ENCODE results near the gene USP40. TPM values are rescaled to one million over a fixed set of nuclear protein-coding genes. Genes with fewer than 3 reads are reported as not detected.

Gene USP40
- total RNA-seq, 1 donor from 2014 or later: 47.6 TPM

DNA sequence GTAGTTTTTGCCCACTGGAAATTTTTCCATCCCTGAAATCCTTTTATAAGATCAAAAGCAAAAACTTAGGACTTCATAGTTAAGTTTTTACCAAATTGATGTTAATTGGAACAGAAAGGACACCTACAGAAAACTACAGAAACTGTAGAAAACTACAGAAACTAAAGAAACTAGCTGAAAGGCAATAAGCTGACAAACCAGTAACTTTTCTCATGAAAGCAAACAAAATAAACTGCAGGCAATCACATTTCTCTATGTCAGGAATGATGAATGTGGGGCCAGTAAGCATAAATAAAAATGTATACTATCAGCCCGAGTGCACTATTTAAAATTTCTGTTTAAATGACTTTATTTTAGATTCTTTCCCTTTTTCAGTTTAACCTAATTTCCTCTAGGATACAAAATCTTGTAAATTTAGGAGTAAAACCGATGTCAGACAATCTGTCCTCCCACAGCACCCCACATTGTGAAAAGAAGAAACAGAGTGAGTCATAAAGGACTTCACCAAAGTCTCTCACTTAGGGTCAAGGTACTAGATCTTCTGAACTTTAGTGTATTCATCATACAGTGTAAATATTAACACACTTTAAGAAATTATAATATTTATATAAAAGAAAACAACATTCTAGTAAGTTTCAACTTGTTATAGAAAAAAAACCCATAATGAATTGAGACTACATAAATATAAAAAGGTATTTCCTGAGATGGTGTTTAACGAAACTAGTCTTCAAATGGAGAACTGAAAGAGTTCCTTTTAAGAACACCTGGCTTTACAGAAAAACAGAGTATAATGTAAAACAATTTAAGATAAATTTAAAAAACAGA, 46.6 kb downstream of the USP40 start:
- intact Hi-C loops (cut with DNase I): no loop called here
- no peak overlapping the region for H3K27ac ChIP-seq
- H3K4me3 ChIP-seq: no peak overlapping the region
- no peak for ATAC-seq
- H3K9me3 ChIP-seq: no peaks in the 10 kb centered on the region
- no peaks in the 10 kb centered on the region for H3K27me3 ChIP-seq
- no peaks in the 10 kb centered on the region for H3K4me1 ChIP-seq
- H3K36me3 ChIP-seq: peaks cover 41% of the 10 kb centered on the region
- DNase-seq: no peak
- TF ChIP-seq, protein P1, sequence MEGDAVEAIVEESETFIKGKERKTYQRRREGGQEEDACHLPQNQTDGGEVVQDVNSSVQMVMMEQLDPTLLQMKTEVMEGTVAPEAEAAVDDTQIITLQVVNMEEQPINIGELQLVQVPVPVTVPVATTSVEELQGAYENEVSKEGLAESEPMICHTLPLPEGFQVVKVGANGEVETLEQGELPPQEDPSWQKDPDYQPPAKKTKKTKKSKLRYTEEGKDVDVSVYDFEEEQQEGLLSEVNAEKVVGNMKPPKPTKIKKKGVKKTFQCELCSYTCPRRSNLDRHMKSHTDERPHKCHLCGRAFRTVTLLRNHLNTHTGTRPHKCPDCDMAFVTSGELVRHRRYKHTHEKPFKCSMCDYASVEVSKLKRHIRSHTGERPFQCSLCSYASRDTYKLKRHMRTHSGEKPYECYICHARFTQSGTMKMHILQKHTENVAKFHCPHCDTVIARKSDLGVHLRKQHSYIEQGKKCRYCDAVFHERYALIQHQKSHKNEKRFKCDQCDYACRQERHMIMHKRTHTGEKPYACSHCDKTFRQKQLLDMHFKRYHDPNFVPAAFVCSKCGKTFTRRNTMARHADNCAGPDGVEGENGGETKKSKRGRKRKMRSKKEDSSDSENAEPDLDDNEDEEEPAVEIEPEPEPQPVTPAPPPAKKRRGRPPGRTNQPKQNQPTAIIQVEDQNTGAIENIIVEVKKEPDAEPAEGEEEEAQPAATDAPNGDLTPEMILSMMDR (IDR thresholded peaks at IDR 0.05): no peak

DNA sequence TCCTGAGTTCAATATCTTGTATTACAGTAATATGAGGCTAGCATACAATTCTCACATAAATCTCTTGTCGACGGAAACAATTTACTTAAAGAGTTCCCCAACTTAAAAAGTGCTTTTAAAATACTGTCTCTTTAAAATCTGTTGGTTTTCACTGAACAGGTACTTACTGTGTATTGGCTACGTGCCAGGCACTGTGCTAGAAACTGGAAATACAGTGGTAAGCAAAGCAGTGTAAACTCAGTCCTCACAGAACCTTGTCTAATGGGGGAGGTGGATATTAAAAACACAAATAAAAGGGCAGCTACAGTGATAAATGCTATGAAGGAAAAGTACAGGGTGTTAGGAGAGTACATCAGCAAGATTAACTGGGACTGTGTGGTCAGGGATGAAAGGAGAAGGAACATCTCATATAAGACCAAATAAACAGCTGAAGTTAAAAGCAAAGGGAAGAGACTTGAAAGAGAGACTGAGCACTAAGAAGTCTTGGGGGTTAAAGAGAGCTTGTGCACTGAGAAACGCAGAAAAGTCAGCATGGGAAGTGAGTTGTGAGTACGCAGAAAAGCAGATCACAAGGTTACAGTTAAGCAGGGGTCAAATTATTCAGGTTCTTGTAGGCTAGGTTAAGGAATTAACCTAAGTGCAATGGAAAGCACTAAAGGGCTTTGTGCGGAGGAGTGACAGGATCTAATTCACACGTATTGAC, 52.5 kb downstream of the USP40 start:
- H3K9me3 ChIP-seq: no peaks in the 10 kb centered on the region
- no peak overlapping the region for H3K4me3 ChIP-seq
- DNase-seq (no peak), ATAC-seq (peak; percentile 41)
- H3K27me3 ChIP-seq: no peaks in the 10 kb centered on the region
- peaks cover 16% of the 10 kb centered on the region for H3K36me3 ChIP-seq
- peaks cover 4% of the 10 kb centered on the region for H3K4me1 ChIP-seq
- no peak overlapping the region for H3K27ac ChIP-seq
- intact Hi-C loops (cut with DNase I): no loop called here
- TF ChIP-seq, protein P1 (IDR thresholded peaks at IDR 0.05): no peak

DNA sequence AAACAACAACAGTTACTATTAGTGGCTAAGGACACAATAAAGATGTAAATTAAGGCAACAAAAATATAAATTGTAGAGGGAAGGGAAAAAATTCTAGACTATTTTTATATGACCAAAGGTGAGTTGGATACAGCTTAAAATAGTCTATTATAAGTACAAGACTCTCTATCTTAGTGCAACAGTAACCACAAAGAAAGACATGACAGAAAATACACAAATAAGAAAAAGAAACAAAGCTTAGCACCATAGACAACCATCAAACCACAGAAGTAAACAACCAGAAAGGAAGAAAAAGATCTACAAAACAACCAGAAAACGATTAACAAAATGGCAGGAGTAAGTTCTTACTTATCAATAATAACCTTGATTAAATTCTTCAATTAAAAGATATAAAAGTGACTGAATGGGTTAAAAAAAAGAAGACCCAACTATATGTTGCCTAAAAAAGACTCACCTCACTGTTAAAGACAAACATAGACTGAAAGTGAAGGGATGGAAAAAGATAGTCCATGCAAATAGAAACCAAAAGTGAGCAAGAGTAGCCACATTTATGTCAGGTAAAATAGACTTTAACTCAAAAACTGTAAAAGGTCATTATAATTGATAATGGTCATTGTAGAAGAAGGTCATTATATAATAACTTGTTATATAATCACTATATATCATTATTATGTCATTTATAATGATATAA, 62.5 kb downstream of the USP40 start:
- Histone ChIP-seq H3K4me3 (no peak overlapping the region), H3K27me3 (no peaks in the 10 kb centered on the region), H3K27ac (no peak overlapping the region), H3K9me3 (peaks cover 8% of the 10 kb centered on the region), H3K36me3 (peaks cover 15% of the 10 kb centered on the region), H3K4me1 (no peaks in the 10 kb centered on the region)
- no peak for DNase-seq
- intact Hi-C loops (cut with DNase I): no loop called here
- TF ChIP-seq, protein P1 (IDR thresholded peaks at IDR 0.05): no peak
- ATAC-seq: no peak

DNA sequence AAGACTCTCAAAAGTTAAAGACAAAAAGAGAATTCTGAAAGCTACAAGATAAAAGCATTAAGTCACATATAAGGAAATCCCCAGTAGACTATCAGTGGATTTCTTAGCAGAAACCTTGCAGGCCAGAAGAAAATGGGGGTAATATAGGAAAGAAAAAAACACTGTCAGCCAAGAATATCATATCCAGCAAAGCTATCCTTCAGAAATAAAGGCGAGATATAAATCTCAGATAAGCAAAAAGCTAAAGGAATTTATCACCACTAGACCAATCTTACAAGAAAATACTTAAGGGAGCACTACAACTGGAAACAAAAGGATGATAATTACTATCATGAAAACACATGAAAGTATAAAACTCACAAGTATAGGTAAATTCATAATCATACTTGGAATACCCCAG, 63.1 kb downstream of the USP40 start:
- peaks cover 15% of the 10 kb centered on the region for H3K36me3 ChIP-seq

More for the DNA sequence above, 63.1 kb downstream of the USP40 start:
- intact Hi-C loops (cut with DNase I): no loop called here
- DNase-seq: no peak
- peaks cover 8% of the 10 kb centered on the region for H3K9me3 ChIP-seq
- no peak for ATAC-seq
- TF ChIP-seq, protein P1 (IDR thresholded peaks at IDR 0.05): no peak
- H3K27me3 ChIP-seq: no peaks in the 10 kb centered on the region
- no peak overlapping the region for H3K27ac ChIP-seq
- H3K4me3 ChIP-seq: no peak overlapping the region
- H3K4me1 ChIP-seq: no peaks in the 10 kb centered on the region

Measured in upper lobe of right lung (tissue), 1 donor.